ENCODE measurements around the gene SOX8.

DNA sequence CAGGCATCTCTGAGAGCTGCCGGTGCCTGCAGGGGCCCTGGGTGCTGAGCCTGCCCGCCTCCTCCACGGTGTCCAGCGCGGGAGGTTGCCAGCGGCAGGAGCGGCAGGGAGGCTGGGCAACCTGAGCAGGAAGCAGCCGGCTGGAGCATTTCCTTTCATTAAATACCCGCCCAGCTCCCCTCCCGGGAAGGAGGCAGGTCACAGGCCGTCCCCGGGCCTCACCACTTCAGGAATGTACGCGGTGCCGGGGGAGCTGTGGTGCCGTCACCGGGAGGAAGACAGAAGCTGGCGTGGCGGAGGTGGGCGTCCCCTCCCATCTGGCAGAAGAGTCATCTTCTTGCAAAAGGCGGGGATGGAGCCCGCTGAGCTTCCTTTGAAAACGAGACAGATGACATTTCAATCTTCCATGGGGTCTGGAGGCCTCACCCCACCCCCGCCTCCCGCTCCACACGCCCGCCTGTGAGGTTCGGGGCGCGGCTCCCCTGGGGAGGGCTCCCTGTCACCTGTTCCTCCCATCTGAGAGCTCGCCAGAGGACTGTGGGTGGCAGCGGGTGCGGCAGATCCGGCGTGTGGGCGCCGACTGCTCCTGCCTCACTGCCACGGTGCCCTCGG is 16.0 kb downstream of the SOX8 start:
- TF ChIP-seq CTCF (IDR thresholded peaks at IDR 0.05) (no peak), EZH2phosphoT487 (IDR thresholded peaks at IDR 0.05) (no peak), EZH2 (IDR thresholded peaks at IDR 0.05) (no peak)

All from neural progenitor cell (in vitro differentiated cells).